GM12872 (cell line): ENCODE data around the gene AIPL1.
A peak's percentile ranks its signal among the peaks of the same experiment; 100 is the strongest.

ENCODE experiments used
- CTCF ChIP-seq: IDR thresholded peaks from 3 replicates; pipeline ENCODE4 v1.5.1; 2011; ENCODE audit warnings: low read depth, mild to moderate bottlenecking, low read length, moderate library complexity; ENCODE audit not compliant: insufficient read depth

The AIPL1 gene

GRCh38 chr17:6429266-6429665 is 5.7 kb downstream of the AIPL1 start:
- TF ChIP-seq CTCF, result no peak

GRCh38 chr17:6428207-6428965 is 6.5 kb downstream of the AIPL1 start:
- no peak for TF ChIP-seq CTCF

GRCh38 chr17:6427279-6427781 is 7.6 kb downstream of the AIPL1 start:
- no peak for TF ChIP-seq CTCF

GRCh38 chr17:6426356-6427101 is 8.4 kb downstream of the AIPL1 start:
- no peak for TF ChIP-seq CTCF

GRCh38 chr17:6425407-6425806 is 9.5 kb downstream of the AIPL1 start:
- no peak for TF ChIP-seq CTCF

GRCh38 chr17:6423931-6424330 is 11.0 kb downstream of the AIPL1 start:
- no peak for TF ChIP-seq CTCF

GRCh38 chr17:6422654-6423241 is 12.2 kb downstream of the AIPL1 start:
- peak; percentile 10; the same call in 1 of the 3 replicates for TF ChIP-seq CTCF
